ENCODE measurements around the gene UBE2O.

- TF ChIP-seq EZH2 (IDR thresholded peaks at IDR 0.05; ENCODE audit: insufficient read depth, poor library complexity, severe bottlenecking), result no peak
- TF ChIP-seq EZH2phosphoT487 (IDR thresholded peaks at IDR 0.05; ENCODE audit: insufficient read depth, low read depth), result no peak
These were observed 36.1 kb downstream of the UBE2O start for GRCh38 chr17:76416899-76417298.
